ENCODE data around the gene SDK1.

SDK1 gene

GRCh38 chr7:4108951-4109350, 807.9 kb downstream of the SDK1 start:
- H2AFZ ChIP-seq (ENCODE audit: insufficient read depth, low read length, poor library complexity) = no peak overlapping the region
- no peak overlapping the region for H3K4me3 ChIP-seq (ENCODE audit: low read depth, low read length)
- H3K79me1 ChIP-seq (ENCODE audit: low read length) = no peaks in the 10 kb centered on the region
- no peak overlapping the region for H3K4ac ChIP-seq (ENCODE audit: low read depth, low read length)
- H2BK5ac ChIP-seq (ENCODE audit: low read depth, low read length, poor library complexity) = no peak overlapping the region
- no peak overlapping the region for H2BK120ac ChIP-seq (ENCODE audit: insufficient read depth, low read length, poor library complexity)
- H4K12ac ChIP-seq (ENCODE audit: low read depth, low read length) = no peak overlapping the region
- no peak overlapping the region for H4K91ac ChIP-seq (ENCODE audit: low read depth, low read length)
- no peak overlapping the region for H3K9ac ChIP-seq (ENCODE audit: low read length)
- no peak overlapping the region for H3K14ac ChIP-seq (ENCODE audit: low read length)
- no peaks in the 10 kb centered on the region for H3K27me3 ChIP-seq (ENCODE audit: insufficient read depth, low read length)
- no peak overlapping the region for H3K27ac ChIP-seq (ENCODE audit: low read depth, low read length)
- no peak overlapping the region for H3K23ac ChIP-seq (ENCODE audit: low read length)
- no peak overlapping the region for H3K18ac ChIP-seq (ENCODE audit: low read length)
- no CpG with 5 or more reads among the region's 9 CpGs for WGBS (ENCODE audit: extremely low coverage, insufficient coverage, insufficient read length)
- no peak for DNase-seq
- H3K9me3 ChIP-seq (ENCODE audit: insufficient read depth, low read depth, low read length) = peaks cover 7% of the 10 kb centered on the region
- no peak overlapping the region for H2BK12ac ChIP-seq (ENCODE audit: low read length)
- no peaks in the 10 kb centered on the region for H3K79me2 ChIP-seq (ENCODE audit: control insufficient read depth, insufficient read depth, low read length, poor library complexity)
- H3K4me2 ChIP-seq (ENCODE audit: low read length) = no peak overlapping the region
- H3K4me1 ChIP-seq (ENCODE audit: control insufficient read depth in 1 of 2, insufficient read depth in 2 of 2, low read length in 2 of 2) = no peaks in the 10 kb centered on the region
- peaks cover 8 to 18% of the 10 kb centered on the region in 2 experiments for H3K36me3 ChIP-seq (ENCODE audit: control insufficient read depth in 1 of 2, insufficient read depth in 2 of 2, low read length in 2 of 2)
- no peak overlapping the region for H2AK5ac ChIP-seq (ENCODE audit: low read length)
- H4K8ac ChIP-seq (ENCODE audit: low read depth, low read length) = no peak overlapping the region

- Histone ChIP-seq H3K14ac (ENCODE audit: low read length) (no peak overlapping the region), H2BK120ac (ENCODE audit: insufficient read depth, low read length, poor library complexity) (no peak overlapping the region), H3K18ac (ENCODE audit: low read length) (no peak overlapping the region), H3K23ac (ENCODE audit: low read length) (no peak overlapping the region), H3K79me2 (ENCODE audit: control insufficient read depth, insufficient read depth, low read length, poor library complexity) (no peaks in the 10 kb centered on the region), H3K27ac (ENCODE audit: low read depth, low read length) (no peak overlapping the region), H3K27me3 (ENCODE audit: insufficient read depth, low read length) (no peaks in the 10 kb centered on the region), H4K8ac (ENCODE audit: low read depth, low read length) (no peak overlapping the region), H3K4me1 (ENCODE audit: control insufficient read depth in 1 of 2, insufficient read depth in 2 of 2, low read length in 2 of 2) (no peaks in the 10 kb centered on the region), H2AFZ (ENCODE audit: insufficient read depth, low read length, poor library complexity) (no peak overlapping the region), H3K36me3 (ENCODE audit: control insufficient read depth in 1 of 2, insufficient read depth in 2 of 2, low read length in 2 of 2) (peaks cover 11 to 22% of the 10 kb centered on the region in 2 experiments), H3K4me2 (ENCODE audit: low read length) (no peak overlapping the region), H2BK5ac (ENCODE audit: low read depth, low read length, poor library complexity) (no peak overlapping the region), H4K91ac (ENCODE audit: low read depth, low read length) (no peak overlapping the region), H3K9ac (ENCODE audit: low read length) (no peak overlapping the region), H3K79me1 (ENCODE audit: low read length) (no peaks in the 10 kb centered on the region), H3K4me3 (ENCODE audit: low read depth, low read length) (no peak overlapping the region), H4K12ac (ENCODE audit: low read depth, low read length) (no peak overlapping the region), H3K4ac (ENCODE audit: low read depth, low read length) (no peak overlapping the region), H2AK5ac (ENCODE audit: low read length) (no peak overlapping the region), H3K9me3 (ENCODE audit: insufficient read depth, low read depth, low read length) (peaks cover 7% of the 10 kb centered on the region), H2BK12ac (ENCODE audit: low read length) (no peak overlapping the region)
- WGBS (ENCODE audit: extremely low coverage, insufficient coverage, insufficient read length) = no CpG with 5 or more reads among the region's 16 CpGs
- DNase-seq = no peak
Measured at GRCh38 chr7:4109481-4110110, 808.5 kb downstream of the SDK1 start.

GRCh38 chr7:4110438-4110837, 809.4 kb downstream of the SDK1 start:
- Histone ChIP-seq H4K91ac (ENCODE audit: low read depth, low read length) (no peak overlapping the region), H2BK5ac (ENCODE audit: low read depth, low read length, poor library complexity) (no peak overlapping the region), H2AFZ (ENCODE audit: insufficient read depth, low read length, poor library complexity) (no peak overlapping the region), H3K14ac (ENCODE audit: low read length) (no peak overlapping the region), H2AK5ac (ENCODE audit: low read length) (no peak overlapping the region), H3K4me1 (ENCODE audit: control insufficient read depth in 1 of 2, insufficient read depth in 2 of 2, low read length in 2 of 2) (no peaks in the 10 kb centered on the region), H3K18ac (ENCODE audit: low read length) (no peak overlapping the region), H3K4ac (ENCODE audit: low read depth, low read length) (no peak overlapping the region), H3K4me2 (ENCODE audit: low read length) (no peak overlapping the region), H4K12ac (ENCODE audit: low read depth, low read length) (no peak overlapping the region), H3K9me3 (ENCODE audit: insufficient read depth, low read depth, low read length) (peaks cover 7% of the 10 kb centered on the region), H2BK120ac (ENCODE audit: insufficient read depth, low read length, poor library complexity) (no peak overlapping the region), H4K8ac (ENCODE audit: low read depth, low read length) (no peak overlapping the region), H3K79me1 (ENCODE audit: low read length) (no peaks in the 10 kb centered on the region), H2BK12ac (ENCODE audit: low read length) (no peak overlapping the region), H3K27ac (ENCODE audit: low read depth, low read length) (no peak overlapping the region), H3K9ac (ENCODE audit: low read length) (peak overlapping the region; percentile 23), H3K23ac (ENCODE audit: low read length) (no peak overlapping the region), H3K27me3 (ENCODE audit: insufficient read depth, low read length) (no peaks in the 10 kb centered on the region), H3K36me3 (ENCODE audit: control insufficient read depth in 1 of 2, insufficient read depth in 2 of 2, low read length in 2 of 2) (peaks cover 13 to 27% of the 10 kb centered on the region in 2 experiments), H3K79me2 (ENCODE audit: control insufficient read depth, insufficient read depth, low read length, poor library complexity) (no peaks in the 10 kb centered on the region), H3K4me3 (ENCODE audit: low read depth, low read length) (no peak overlapping the region)
- WGBS (ENCODE audit: extremely low coverage, insufficient coverage, insufficient read length) = no CpG with 5 or more reads among the region's 4 CpGs
- no peak for DNase-seq

GRCh38 chr7:4111166-4111565, 810.1 kb downstream of the SDK1 start:
- Histone ChIP-seq H3K79me2 (ENCODE audit: control insufficient read depth, insufficient read depth, low read length, poor library complexity) (no peaks in the 10 kb centered on the region), H3K14ac (ENCODE audit: low read length) (no peak overlapping the region), H3K4me3 (ENCODE audit: low read depth, low read length) (no peak overlapping the region), H2BK12ac (ENCODE audit: low read length) (no peak overlapping the region), H3K79me1 (ENCODE audit: low read length) (no peaks in the 10 kb centered on the region), H3K9me3 (ENCODE audit: insufficient read depth, low read depth, low read length) (peaks cover 7% of the 10 kb centered on the region), H3K4me1 (ENCODE audit: control insufficient read depth in 1 of 2, insufficient read depth in 2 of 2, low read length in 2 of 2) (no peaks in the 10 kb centered on the region), H3K23ac (ENCODE audit: low read length) (no peak overlapping the region), H2BK120ac (ENCODE audit: insufficient read depth, low read length, poor library complexity) (no peak overlapping the region), H3K9ac (ENCODE audit: low read length) (no peak overlapping the region), H3K36me3 (ENCODE audit: control insufficient read depth in 1 of 2, insufficient read depth in 2 of 2, low read length in 2 of 2) (peaks cover 13 to 33% of the 10 kb centered on the region in 2 experiments), H3K27me3 (ENCODE audit: insufficient read depth, low read length) (no peaks in the 10 kb centered on the region), H4K91ac (ENCODE audit: low read depth, low read length) (no peak overlapping the region), H2AK5ac (ENCODE audit: low read length) (no peak overlapping the region), H3K4me2 (ENCODE audit: low read length) (no peak overlapping the region), H4K12ac (ENCODE audit: low read depth, low read length) (no peak overlapping the region), H3K27ac (ENCODE audit: low read depth, low read length) (no peak overlapping the region), H3K4ac (ENCODE audit: low read depth, low read length) (no peak overlapping the region), H4K8ac (ENCODE audit: low read depth, low read length) (no peak overlapping the region), H3K18ac (ENCODE audit: low read length) (no peak overlapping the region), H2AFZ (ENCODE audit: insufficient read depth, low read length, poor library complexity) (no peak overlapping the region), H2BK5ac (ENCODE audit: low read depth, low read length, poor library complexity) (no peak overlapping the region)
- WGBS (ENCODE audit: extremely low coverage, insufficient coverage, insufficient read length) = no CpG with 5 or more reads among the region's 5 CpGs
- DNase-seq = no peak

Measured in trophoblast cell (in vitro differentiated cells and primary cell).